SK-N-DZ (cell line): Measurements from ENCODE around the gene CFAP69. TPM values are rescaled to one million over a fixed set of nuclear protein-coding genes. Genes with fewer than 3 reads are reported as not detected.
A peak's percentile ranks its signal among the peaks of the same experiment; 100 is the strongest.

Experiments used
- DNase-seq: peaks from one replicate; pipeline ENCODE4 v3.0.0-alpha.2; 2015; ENCODE audit warnings: low spot score
- polyA plus RNA-seq, 2 experiments: library from polyadenylated mRNA; depleted of rRNA; stranded (reverse); fragments of >200 nt; gene quantifications; 2 replicates each; pipeline ENCODE4 v1.2.3, GENCODE V29; 2014

CFAP69 gene, protein sequence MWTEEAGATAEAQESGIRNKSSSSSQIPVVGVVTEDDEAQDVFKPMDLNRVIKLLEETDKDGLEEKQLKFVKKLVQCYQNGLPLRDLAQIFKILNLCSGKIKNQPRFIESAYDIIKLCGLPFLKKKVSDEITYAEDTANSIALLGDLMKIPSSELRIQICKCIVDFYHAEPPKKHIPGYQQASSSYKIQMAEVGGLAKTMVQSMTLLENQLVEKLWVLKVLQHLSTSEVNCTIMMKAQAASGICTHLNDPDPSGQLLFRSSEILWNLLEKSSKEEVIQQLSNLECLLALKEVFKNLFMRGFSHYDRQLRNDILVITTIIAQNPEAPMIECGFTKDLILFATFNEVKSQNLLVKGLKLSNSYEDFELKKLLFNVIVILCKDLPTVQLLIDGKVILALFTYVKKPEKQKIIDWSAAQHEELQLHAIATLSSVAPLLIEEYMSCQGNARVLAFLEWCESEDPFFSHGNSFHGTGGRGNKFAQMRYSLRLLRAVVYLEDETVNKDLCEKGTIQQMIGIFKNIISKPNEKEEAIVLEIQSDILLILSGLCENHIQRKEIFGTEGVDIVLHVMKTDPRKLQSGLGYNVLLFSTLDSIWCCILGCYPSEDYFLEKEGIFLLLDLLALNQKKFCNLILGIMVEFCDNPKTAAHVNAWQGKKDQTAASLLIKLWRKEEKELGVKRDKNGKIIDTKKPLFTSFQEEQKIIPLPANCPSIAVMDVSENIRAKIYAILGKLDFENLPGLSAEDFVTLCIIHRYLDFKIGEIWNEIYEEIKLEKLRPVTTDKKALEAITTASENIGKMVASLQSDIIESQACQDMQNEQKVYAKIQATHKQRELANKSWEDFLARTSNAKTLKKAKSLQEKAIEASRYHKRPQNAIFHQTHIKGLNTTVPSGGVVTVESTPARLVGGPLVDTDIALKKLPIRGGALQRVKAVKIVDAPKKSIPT
- polyA plus RNA-seq (2014; cell fraction: cytosol; rRNA removed) = 0.24 TPM in 1 of 2 replicates, not detected in the other
- polyA plus RNA-seq (2014; cell fraction: nucleus; rRNA removed) = 1.2 and 7.0 TPM in 2 replicates

- peak; percentile 84 for DNase-seq
Measured at GRCh38 chr7:90244909-90245851, at the start of gene CFAP69. Gene CFAP69, plus strand, starts transcription at chr7:90245174. Its CDS starts 251 bp downstream, at chr7:90245425.

DNA sequence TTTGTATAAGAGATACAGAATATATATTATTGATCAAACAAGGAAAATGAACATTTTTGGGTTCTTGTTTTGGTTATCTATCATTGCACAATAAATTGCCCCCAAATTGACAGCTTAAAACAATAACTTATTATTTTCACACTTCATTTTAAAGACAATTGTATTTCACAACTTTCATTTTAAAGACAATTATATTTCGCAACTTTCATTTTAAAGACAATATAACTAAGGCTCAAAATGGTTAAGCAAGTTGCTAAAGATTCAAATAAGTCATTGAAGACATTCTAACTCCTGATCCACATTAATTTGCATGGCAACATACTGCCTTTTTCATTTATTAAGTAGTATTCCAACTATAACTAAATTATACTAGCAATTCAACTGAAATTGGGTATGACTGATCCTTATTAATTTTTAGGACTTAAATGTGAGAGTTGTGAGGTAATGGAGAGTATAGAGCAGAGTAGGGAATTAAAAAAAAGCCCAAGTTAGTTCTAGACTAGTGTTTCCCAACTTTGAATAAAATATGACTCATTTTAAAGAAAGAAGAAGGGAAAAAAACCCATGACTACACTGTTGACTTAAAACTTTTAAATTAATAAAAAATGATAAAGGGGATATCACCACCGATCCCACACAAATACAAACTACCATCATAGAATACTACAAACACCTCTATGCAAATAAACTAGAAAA is 43.3 kb upstream of the CFAP69 start:
- DNase-seq = no peak

DNA sequence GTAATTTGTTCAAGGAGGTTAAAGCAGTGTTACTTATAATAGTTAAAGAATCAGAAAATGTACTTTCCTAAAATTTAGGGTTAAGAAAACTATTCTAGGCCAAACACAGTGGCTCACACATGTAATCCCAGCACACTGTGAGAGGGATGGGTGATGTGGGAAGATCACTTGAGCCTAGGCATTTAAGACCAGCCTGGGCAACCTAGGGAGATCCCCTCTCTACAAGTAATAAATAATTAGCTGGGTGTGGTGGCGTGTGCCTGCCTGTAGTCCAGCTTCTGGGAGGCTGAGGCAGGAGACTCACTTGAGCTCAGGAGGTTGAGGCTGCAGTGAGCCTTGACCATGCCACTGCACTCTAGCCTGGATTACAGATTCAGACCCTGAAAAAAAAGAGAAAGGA is 37.0 kb upstream of the CFAP69 start:
- DNase-seq = no peak

GRCh38 chr7:90209776-90210175 is 35.2 kb upstream of the CFAP69 start:
- DNase-seq = no peak

DNA sequence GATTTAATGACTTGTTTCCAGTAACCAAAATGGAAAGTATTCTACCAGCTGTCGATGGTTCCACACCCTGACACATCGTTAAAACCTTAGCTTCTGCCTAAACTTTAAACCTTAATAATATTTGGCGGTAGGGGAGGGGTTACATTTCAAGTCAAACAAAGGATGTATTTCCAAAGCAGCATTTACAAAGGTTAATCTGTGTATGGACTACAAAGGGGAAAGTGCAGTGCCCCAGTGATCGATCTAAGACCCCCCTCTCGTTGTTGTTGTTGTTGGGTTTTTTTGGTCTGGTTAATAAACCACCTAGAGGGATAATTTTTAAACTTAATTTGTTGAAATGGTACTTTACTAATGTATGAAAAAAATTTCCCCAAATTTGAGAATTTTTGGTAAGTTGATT is 34.5 kb upstream of the CFAP69 start:
- no peak for DNase-seq

DNA sequence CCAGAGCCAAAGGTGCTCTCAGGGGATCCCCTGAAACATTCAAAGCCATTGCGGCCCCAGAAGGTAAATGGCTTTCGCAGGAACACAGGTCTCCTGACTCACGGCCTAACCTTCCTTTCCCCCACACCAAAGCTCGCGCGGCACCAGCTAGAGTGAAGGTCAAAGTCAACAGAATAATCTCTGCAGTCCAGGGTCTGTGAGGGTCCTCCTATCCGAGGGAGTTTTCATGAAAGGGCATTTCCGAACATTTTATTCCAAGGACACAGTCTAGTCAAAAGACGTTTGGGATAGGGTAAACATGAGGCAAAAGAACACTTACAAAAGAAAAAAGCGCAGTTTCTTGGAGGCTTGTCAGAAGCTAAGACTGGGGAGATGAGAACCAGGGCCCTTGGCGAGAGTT is 34.0 kb upstream of the CFAP69 start:
- peak; percentile 3 for DNase-seq

GRCh38 chr7:90211391-90212148 is 33.4 kb upstream of the CFAP69 start, which contains the start of gene STEAP2:
Gene STEAP2, plus strand, starts transcription at chr7:90211740. Its CDS starts 13,343 bp downstream, at chr7:90225083.
- peak; percentile 80 for DNase-seq

GRCh38 chr7:90212149-90212495 is 32.9 kb upstream of the CFAP69 start:
- no peak for DNase-seq

DNA sequence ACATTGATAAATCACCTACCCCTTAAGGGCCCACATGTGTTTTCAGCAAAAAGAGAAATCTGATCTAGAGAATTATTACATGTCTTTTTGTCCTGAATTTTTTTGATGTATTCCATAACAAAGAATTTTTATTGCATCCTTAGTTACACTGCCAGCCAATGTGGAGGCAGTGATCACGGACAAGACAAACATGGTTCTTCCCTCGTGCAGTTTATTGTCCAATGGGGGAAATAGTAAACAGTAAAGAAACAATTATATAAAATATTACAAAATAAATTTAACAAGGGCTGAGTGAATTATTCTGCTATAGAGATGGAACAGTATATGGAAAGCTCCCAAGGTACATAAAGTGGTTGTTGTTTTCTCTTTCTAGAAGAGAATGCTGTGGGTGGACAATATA is 31.5 kb upstream of the CFAP69 start:
- DNase-seq = no peak

- DNase-seq = no peak
Measured at GRCh38 chr7:90216080-90216674, 28.8 kb upstream of the CFAP69 start.

DNA sequence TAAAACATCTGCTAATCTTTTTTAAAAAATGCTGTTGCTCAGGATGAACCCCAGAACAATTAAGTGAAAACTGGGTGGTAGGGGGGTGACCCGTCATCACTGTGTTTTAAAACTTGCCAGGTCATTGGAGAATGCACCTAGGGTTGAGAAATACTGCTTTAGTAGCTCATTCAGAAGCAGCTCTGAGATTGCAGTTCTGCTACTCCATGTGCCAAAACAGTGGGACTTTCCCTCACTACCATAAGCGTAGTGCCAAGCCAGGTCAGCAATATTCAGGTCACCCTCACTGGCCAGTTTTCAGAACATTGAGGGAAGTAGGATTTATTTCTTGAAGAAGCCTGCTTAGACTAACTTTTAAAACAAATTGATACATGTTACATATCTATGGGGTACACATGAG is 28.2 kb upstream of the CFAP69 start:
- DNase-seq = no peak

- no peak for DNase-seq
Measured at GRCh38 chr7:90222390-90222789, 22.6 kb upstream of the CFAP69 start.

- no peak for DNase-seq
Measured at GRCh38 chr7:90222811-90223725, 21.9 kb upstream of the CFAP69 start.

GRCh38 chr7:90224195-90224594 is 20.8 kb upstream of the CFAP69 start:
- DNase-seq = no peak

DNA sequence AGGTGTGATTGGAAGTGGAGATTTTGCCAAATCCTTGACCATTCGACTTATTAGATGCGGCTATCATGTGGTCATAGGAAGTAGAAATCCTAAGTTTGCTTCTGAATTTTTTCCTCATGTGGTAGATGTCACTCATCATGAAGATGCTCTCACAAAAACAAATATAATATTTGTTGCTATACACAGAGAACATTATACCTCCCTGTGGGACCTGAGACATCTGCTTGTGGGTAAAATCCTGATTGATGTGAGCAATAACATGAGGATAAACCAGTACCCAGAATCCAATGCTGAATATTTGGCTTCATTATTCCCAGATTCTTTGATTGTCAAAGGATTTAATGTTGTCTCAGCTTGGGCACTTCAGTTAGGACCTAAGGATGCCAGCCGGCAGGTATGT is 19.8 kb upstream of the CFAP69 start:
- DNase-seq = no peak

DNA sequence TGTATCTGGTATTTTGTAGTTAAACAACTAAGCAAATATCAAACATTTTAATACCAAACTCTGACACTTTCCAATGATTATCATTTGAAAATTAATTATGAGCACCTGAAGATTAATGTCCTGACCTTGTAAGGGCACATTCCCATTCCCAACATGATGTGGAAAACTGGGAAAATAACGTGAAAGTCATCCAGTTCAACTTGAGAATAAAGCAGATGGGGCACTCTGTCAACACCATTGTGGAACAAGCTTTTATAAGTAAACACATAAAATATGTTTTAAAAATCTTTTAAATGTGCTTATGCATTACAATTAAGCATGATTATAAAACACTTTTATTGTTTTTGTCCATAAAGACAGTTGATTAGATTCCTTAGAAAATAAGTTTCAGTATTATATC is 19.4 kb upstream of the CFAP69 start:
- no peak for DNase-seq

DNA sequence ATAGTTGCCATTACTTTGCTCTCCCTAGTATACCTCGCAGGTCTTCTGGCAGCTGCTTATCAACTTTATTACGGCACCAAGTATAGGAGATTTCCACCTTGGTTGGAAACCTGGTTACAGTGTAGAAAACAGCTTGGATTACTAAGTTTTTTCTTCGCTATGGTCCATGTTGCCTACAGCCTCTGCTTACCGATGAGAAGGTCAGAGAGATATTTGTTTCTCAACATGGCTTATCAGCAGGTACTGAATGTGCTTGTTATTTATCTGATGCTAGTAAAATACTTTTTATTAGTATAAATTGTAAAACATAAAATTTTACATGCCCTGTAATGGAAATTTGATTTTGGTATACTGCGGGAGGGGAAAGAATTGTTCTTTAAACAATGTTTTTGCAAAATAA is 17.7 kb upstream of the CFAP69 start:
- no peak for DNase-seq

GRCh38 chr7:90229682-90230081 is 15.3 kb upstream of the CFAP69 start:
- no peak for DNase-seq
